Tibial nerve (tissue), 4 donors: ENCODE measurements around the gene MAPK8IP1.

Source experiments
- EP300 ChIP-seq, 2 donors: sonication (generic); formaldehyde crosslinking; IDR thresholded peaks; one replicate each; pipeline ENCODE4 v1.6.1; 2017; ENCODE audit warnings: antibody characterized with exemption in 2 of 2, mild to moderate bottlenecking in 1 of 2
- POLR2A ChIP-seq, 2 donors: fragments of 450-650 bp; IDR thresholded peaks; one replicate each; pipeline ENCODE4 v1.6.1; 2017; ENCODE audit warnings: antibody characterized with exemption in 2 of 2, mild to moderate bottlenecking in 2 of 2, moderate library complexity in 2 of 2
- TF ChIP-seq, protein P1 (sequence below), 5 experiments: fragments of 200-600 bp in 3 of 5; fragments of 450-650 bp in 2 of 5; sonication (generic) in 3 of 5; IDR thresholded peaks; one replicate each; pipeline ENCODE4 v1.5.1; 2016 to 2019; ENCODE audit warnings: antibody characterized with exemption in 5 of 5, mild to moderate bottlenecking in 3 of 5, moderate library complexity in 2 of 5

GRCh38 chr11:45925550-45925949 is 40.1 kb downstream of the MAPK8IP1 start:
- TF ChIP-seq, protein P1, sequence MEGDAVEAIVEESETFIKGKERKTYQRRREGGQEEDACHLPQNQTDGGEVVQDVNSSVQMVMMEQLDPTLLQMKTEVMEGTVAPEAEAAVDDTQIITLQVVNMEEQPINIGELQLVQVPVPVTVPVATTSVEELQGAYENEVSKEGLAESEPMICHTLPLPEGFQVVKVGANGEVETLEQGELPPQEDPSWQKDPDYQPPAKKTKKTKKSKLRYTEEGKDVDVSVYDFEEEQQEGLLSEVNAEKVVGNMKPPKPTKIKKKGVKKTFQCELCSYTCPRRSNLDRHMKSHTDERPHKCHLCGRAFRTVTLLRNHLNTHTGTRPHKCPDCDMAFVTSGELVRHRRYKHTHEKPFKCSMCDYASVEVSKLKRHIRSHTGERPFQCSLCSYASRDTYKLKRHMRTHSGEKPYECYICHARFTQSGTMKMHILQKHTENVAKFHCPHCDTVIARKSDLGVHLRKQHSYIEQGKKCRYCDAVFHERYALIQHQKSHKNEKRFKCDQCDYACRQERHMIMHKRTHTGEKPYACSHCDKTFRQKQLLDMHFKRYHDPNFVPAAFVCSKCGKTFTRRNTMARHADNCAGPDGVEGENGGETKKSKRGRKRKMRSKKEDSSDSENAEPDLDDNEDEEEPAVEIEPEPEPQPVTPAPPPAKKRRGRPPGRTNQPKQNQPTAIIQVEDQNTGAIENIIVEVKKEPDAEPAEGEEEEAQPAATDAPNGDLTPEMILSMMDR (IDR thresholded peaks at IDR 0.05) = no peak
- no peak for TF ChIP-seq POLR2A (IDR thresholded peaks at IDR 0.05)
- no peak for TF ChIP-seq EP300 (IDR thresholded peaks at IDR 0.05)
